DMS114 treated with DMSO at 0.1 percent for 48 hours (cell line): Measurements from ENCODE around the gene BEX2.
"Not testable (repeated sequence)": the region's sequence is repeated elsewhere in the genome, so short reads cannot be mapped to it uniquely, and the experiment has no call there.

ENCODE experiments used
- DNase-seq: peaks from one replicate; lab custom pipeline; 2025; ENCODE audit not compliant: unreplicated experiment; lab: John Stamatoyannopoulos, UW

BEX2 gene

DNA sequence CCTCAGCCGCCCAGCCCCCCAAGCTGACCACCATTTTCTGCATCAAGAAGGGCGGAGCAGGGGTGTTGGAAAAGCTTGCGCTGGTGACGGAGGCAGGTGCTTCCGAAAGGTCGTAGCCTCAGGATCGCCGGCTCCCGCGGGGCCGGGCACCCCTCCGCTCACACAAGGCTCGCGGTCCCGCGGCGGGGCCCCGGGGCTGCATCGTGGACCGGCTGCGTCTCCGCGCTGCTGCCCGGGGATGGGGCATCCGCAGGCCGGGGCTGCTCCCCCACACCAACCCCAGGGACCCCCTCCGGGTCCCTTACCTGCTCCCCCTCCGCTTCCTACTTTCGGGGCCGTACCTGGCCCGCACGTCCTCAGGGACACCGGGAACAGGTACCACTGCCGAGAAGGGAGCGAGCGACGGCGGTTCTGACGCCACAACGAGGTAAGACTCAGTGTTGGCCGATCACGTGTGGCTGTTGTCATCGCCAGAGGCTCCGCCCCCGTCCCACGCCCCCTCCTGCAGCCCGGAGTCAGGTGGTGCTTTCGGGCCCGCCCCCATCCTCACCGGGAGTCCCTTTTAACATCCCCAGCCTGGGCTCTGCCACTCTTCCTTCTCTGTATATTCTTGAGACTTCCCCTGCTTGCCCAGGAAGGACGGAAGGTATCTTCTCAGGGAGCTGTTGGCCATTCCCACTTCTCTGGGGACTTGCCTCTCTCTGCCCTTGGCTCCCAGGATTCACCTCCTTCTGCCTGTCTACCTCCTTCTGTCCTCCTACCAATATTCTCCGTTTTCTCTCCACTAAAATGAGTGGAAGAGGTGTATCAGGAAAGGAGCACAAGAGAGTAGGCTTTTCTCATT, at the start of gene BEX2:
Gene BEX2, minus strand, starts transcription at position 436 of the 844 bp plus-strand sequence. CDS start 1,014 bp downstream, outside the sequence.
- DNase-seq, result peak; percentile 86

DNA sequence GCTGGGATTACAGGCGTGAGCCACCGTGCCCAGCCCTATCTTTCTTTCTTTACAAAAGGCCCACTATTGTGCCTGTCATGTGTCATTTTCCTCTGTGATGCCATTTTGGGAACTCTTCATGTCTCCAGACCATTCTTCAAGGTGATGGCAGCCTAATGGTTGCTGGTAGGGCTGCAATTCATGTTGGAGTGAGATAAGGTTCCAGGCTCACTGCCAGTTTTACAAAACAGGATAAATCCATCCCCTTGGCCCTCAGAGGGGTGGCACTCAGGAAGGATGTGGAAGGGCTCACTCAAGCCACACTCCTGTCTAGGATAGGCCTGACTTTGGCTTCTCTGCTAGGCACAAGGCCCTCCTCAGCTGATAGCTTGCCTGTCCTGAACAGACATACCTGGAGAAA, 49.3 kb upstream of the BEX2 start:
- no peak for DNase-seq

DNA sequence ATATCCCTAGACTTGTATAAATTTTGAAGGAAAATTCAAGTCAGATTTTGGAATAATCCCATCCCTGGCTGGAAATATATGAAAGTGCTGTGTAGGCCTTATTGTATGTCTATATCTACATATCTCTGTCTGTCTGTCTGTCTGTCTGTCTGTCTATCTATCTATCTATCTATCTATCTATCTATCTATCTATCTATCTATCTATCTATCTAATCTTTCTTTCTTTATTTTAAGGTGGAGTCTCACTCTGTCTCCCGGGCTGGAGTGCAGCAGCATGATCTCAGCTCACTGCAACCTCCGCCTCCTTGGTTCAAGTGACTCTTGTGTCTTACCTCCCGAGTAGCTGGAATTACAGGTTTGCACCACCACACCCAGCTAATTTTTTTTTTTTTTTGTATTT, 48.8 kb upstream of the BEX2 start:
- DNase-seq, result not testable (repeated sequence)

- no peak for DNase-seq
Observed at GRCh38 chrX:103357871-103358270, 47.1 kb upstream of the BEX2 start.

DNA sequence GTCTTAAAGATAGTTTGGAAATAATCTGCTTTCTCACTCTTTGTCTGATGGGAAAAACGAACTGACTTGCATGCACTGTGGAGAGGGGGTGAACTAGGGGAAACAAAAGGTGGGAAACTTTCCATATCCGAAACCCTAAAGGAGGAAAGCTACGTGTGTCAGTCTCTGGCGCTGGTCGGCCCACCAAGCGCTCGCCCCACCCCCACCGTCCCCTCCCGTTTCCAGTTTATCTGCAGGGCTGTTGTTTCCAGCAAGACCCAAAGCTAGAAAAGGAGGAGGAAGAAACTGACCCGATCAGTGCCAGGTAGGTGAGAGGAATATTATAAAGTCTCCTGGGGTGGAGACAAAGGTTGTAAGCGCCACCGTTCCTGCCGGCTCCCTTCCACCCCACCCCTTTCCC, 46.1 kb upstream of the BEX2 start:
- DNase-seq, result peak; percentile 51

GRCh38 chrX:103356130-103356798, 45.5 kb upstream of the BEX2 start, which contains the start of gene TCEAL9:
Gene TCEAL9 (plus strand): TSS chrX:103356506. CDS start chrX:103357685, 1,179 bp downstream.
- peak; percentile 91 for DNase-seq

DNA sequence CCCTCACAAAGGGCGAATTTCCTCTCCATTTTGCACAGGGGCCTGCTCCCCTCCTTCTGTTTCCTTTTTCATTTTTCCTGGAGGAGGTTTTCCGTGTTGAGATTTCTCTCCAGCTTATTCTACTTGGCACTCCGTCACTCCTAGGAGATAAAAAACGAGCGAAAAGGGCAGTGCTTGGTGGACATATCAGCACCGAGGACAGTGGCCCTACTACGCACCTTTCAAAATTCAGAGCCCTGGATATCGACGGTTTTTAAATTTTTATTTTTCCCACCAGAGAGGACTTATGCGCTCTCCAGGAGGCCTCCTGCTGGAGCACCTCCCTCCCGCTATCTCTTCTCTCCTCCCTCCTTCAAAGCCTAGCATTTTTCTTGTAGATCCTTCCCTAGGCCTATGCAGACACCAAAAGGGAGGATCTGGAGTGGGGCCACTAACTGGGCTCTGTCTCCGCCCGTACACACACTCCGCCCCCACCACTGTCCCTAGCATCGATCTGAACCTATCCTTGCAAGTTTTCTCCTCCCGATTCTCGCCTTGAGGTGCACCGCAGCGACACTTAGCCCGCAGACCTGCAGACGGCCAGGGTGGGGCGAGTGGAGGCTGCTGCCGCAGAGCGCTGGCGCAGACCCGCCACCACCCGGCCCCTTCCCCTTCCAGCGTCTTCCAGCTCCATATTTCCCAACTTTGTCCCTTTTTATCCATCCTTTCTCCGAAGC, 37.0 kb upstream of the BEX2 start:
- DNase-seq, result no peak

DNA sequence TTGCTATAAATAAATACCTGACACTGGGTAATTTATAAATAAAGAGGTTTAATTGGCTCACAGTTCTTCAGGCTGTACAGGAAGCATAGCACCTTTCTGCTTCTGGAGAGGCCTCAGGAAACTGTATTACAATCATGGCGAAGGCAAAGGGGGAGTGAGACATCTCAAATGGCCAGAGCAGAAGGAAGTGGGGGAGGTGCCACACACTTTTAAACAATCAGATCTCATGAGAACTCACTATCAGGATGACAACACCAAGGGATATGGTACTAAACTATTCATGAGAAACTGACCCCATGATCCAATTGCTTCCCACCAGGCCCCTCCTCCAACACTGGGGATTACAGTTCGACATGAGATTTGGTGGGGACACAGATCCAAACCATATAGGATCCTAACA, 33.8 kb upstream of the BEX2 start:
- no peak for DNase-seq

- peak; percentile 57 for DNase-seq
Observed at GRCh38 chrX:103343105-103343504, 32.3 kb upstream of the BEX2 start.

- DNase-seq, result no peak
Observed at GRCh38 chrX:103338663-103339062, 27.9 kb upstream of the BEX2 start.

DNA sequence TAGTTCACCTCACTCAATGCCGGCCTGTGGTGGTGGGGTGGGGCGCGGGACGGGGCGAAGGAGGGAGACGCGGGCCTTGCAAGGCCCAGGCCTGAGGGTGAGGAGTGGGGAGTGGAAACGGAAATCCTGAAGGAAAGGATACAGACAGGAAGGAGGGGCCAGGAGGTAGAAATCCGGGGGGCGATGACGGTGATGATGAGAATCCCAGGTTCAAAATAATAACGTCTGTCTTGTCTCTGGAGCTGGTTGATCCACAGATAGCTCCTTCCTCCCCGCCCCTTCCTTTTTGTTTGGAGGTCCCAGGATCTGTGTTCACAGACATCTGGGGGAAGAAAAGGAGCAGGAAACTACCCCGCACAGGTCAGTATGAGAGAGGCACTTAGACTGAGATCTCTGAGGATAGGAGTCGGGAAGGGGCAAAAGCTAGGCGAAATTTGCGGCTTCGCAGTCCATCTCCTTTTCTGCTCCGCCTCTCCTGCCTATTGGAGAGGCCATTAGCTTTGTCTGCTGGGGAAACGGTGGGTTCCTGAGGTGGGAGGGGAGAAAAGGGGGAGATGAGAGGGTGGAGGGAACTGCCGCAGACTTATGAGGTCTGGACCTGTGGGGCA, 20.0 kb upstream of the BEX2 start:
- DNase-seq, result no peak

DNA sequence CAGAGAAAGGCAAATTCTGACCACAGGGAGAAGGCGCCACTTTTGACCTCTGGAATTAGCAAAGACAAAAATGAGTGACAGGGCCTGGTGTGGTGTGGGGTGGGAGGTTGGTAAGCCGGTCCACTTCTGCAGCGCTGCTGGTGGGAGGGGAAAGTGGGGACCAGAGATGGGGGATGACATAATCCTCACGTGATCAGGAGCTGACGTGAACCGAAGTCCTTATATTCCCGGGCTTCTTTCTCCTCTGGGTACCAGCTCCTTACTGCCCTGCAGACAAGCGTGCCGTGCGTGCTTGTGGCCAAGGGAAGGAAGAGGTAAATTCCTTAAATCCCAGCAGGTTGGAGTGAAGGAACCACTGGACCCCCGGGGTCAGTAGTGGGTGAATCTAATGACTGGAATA, 19.2 kb upstream of the BEX2 start, which contains the start of gene TCEAL7:
Gene TCEAL7, plus strand, starts transcription at position 249 of the 400 bp plus-strand sequence. CDS start 1,165 bp downstream, outside the sequence.
- no peak for DNase-seq

DNA sequence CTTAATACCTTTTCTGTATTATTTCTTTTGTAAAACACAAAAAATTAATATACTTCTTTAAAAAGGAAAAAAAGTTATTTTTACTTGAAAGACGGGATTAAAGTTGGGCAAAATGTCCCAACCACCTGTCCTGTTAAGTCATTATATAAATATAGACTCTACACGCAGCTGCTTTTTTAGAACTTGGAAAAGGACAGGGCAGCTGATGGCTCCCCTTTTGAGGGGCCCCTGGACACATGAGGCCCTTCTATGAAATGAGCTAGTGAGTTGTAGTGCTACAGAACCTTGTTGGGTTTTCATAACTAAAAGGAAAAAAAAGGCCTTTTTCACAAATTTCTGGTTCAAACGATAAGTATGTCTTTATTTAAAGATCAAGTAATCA, 600 bp upstream of the BEX2 start:
- DNase-seq, result no peak

- DNase-seq, result no peak
Observed at GRCh38 chrX:103309860-103310554, 783 bp downstream of the BEX2 start.

DNA sequence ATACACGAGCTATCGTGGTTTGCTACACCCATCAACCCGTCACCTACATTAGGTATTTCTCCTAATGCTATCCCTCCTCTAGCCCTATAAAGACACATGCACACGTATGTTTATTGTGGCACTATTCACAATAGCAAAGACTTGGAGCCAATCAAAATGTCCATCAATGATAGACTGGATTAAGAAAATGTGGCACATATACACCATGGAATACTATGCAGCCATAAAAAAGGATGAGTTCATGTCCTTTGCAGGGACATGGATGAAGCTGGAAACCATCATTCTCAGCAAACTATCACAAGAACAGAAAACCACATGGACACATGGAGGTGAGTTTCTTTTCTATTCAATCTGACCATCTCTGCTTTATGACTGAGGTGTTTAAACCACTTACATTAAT, 5.1 kb downstream of the BEX2 start:
- not testable (repeated sequence) for DNase-seq

GRCh38 chrX:103304705-103305104, 6.1 kb downstream of the BEX2 start:
- DNase-seq, result no peak

DNA sequence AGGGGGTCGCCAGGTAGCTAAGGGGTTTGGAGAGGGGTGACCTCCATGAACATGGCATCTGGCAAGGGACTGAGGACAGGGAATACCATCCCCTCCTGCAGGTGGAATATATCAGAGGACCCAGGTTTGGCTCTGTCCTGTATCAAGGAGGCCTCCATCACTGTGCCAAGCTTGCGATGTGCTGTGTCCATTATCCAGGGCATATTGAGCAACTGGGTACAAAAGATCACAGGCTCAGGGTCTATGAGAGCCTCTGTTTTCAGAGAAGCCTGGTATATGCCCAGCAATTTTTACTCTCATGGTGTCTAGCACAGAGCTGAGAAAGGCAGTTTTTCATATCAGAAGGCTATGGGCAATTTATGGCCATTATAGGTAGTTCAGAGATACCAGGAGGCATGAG, 17.7 kb downstream of the BEX2 start:
- DNase-seq, result no peak

GRCh38 chrX:103279624-103280023, 31.2 kb downstream of the BEX2 start:
- no peak for DNase-seq

DNA sequence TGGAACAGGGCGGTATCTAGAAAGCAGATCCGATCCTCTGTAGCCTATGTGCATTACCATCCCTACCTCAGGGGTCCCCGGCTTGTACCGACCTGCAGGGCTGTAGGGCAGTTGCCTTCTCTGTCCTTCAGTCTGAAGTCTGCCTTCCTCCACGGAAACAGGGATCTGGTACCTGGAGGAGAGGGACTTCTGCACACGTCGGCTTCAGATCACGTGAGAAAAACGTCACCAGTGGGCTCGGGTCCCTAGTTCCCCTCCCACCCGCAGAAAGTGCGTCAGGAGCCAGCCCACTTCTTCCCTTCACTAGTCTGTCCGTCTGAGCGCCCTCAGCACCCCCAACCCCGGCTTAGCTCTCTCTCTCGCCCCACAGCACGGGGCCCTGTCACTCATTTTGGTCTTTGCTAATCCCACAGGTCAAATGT, 34.2 kb downstream of the BEX2 start, which contains the start of gene TCEAL5:
Gene TCEAL5, minus strand, starts transcription at position 170 of the 422 bp plus-strand sequence. CDS start 2,187 bp downstream, outside the sequence.
- DNase-seq, result no peak

DNA sequence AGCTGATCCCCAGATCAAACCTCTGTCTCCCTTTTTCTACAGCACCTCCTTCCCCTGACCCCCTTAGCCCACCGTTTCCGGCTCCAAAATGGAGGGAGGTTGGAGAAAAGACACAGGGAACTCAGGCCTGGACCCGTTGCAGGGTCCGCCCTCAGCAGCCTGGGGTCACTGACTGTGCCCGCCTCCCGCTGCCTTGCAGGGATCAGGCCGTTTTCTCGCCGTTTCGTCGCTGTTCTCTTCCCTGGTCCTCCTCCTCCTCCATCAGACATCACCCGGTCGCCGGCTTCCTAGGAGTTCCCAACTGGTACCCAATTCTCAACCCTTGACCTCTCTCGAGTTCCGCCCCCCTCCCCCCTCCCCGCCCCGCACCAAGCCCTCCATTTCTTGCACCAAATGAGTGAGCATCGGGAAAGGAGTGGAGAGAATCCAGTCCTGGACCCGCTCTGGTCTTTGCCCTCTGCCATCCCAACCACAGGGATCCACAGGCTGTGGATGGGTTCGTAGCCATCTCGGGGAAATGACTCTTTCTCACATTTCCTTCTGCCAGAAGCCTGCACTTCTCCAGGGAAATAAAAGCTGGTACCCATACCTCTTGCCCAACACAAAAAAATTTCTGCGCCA, 34.7 kb downstream of the BEX2 start:
- DNase-seq, result no peak
